Middle frontal gyrus (tissue), 1 donor: ENCODE data around the gene BCL2L13.
"Not testable (repeated sequence)": the region's sequence is repeated elsewhere in the genome, so short reads cannot be mapped to it uniquely, and the experiment has no call there.

Experiments used
- DNase-seq: peaks from one replicate; pipeline ENCODE4 v3.0.0-alpha.2; 2015; ENCODE audit warnings: low spot score; ENCODE audit errors: extremely low spot score

Gene BCL2L13

DNA sequence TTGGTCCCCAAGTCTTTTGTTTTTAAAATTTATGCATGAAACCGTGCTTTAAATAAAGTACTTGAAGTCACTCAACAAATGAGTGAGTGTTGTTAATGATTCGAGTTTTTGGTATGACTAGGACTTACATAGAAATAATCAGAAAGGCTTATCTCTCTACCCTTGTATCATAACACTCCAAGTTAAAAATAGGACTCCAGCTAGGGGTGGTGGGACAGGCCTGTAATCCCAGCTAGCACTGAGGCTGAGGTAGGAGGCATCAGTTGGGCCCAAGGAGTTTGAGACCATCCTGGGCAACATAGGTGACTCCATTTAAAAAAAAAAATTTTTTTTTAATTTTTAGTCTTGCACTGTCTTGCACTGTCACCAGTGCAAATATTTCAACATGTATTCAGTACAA, 55.6 kb downstream of the BCL2L13 start:
- no peak for DNase-seq

DNA sequence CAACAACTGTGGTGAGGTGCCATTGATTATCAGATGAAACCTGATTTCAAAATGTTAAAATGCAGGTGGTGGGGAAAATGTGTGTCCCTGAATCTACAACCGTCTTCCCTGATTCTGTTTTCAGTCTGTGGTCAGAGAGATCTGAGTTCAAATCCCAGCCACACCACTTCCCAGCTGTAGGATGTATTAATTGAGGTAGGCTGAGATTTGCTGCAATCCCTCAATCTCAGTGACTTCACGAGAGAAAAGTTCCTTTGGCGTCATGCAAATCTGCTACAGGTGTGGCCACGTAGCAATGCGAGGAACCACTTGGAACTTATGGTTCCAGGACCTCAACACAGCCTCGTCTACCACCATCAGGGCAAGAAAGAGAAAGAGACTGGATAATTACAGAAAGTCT, 56.2 kb downstream of the BCL2L13 start:
- no peak for DNase-seq

DNA sequence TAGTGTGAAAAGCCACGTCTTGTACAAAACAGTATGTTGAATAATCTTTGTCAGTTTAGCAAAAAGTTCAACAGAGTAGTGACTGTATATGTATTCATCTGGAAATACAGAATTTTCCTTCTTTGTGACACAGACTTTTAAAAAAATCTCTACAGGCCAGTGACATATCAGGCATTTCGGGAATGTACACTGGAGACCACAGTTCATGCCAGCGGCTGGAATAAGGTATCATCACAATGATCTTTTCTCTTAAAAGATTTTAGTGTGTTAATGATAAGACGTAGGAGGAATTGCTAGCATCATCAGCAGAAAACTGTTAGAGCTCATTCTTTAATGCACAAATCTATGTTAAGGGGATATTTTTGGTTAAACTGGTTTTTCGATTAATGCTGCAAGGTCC, 57.4 kb downstream of the BCL2L13 start:
- no peak for DNase-seq

DNA sequence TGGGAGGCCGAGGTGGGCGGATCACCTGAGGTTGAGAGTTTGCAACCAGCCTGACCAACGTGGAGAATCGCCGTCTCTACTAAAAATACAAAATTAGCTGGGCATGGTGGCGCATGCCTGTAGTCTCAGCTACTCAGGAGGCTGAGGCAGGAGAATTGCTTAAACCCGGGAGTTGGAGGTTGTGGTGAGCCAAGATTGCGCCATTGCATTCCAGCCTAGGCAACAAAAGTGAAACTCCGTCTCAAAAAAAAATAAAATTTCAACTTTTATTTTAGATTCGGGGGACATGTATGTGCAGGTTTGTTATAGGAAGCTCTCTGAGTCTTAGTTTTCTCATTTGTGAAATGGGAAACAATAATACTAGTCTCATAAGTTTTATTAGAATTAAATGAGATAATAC, 58.6 kb downstream of the BCL2L13 start:
- not testable (repeated sequence) for DNase-seq

DNA sequence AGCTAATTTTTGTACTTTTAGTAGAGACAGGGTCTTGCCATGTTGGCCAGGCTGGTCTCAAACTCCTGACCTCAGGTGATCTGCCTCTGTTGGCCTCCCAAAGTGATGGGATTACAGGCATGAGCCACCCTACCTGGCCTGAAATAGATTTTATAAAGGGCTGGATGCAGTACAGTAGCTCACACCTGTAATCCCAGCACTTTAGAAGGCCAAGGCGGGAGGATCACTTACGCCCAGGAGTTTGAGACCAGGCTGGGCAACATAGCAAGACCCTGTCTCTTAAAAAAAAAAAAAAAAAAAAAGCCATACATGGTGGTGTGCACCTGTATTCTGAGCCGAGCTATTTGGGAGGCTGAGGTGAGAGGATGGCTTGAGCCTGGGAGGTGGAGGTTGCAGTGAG, 59.7 kb downstream of the BCL2L13 start:
- DNase-seq: not testable (repeated sequence)

DNA sequence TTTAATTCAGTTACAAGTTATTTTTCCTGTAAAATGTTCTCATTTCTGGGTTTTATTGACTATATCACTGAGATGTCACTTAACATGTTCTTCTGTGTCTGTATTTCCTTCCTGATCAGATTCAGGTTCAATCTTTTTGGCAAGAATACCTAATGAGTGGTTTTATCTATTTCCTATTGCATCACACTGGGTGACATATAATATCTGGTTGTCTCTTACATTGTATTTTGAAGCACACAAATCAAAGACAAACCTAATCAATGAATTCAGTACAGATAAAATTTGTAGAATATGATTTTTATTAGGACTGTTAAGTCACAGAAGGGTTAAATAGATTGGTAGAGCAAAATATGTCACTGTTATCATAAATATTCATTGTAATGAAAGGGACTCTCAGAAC, 60.4 kb downstream of the BCL2L13 start:
- no peak for DNase-seq

DNA sequence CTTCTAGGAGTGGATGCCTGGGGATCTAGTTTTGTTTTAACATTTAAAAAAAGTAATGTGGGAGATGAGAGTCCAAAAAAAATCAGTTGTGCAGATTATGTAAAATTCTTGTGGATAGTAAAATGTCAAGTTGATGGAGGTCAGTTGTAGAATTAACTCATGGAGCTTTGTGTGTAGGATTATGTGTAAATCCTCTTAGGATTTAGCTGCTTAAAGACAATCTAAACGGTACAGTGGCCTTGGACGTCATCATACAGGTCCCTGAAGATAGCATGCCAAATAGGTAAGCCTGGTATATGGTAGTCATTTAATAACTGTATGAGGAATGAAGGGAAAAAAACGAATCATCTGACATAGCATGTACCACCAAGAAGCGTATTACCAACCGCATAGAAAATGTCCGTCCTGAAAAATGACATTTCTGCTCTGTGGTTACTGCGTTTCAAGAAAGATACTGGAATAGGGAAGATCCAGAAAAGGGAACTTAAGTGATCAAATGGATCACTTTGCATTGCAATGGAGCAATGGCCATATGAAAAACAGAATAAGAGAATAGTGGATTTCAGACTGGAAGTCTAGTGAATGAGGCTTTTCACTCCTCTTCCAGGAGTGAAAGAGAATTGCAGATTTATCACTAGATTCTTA, 61.3 kb downstream of the BCL2L13 start:
- no peak for DNase-seq

DNA sequence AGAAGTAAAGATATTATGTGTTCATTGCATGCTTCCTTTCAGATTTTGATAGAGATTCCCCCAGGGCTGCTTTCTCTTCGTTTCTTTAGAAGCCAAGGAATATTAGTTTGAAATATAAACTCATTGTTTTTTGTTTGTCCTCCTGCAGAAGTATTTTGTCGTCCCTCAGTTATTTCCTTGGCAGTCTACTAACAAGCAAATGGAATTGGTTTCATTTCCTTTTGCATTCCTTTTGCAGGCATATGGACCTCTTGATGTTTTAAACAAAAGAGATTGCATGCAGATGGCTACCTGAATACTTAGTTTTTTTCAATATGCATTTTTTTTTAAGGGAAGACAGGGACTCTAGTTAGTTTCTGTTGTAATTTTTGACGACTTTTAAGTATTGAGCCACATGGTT, 62.2 kb downstream of the BCL2L13 start:
- no peak for DNase-seq

DNA sequence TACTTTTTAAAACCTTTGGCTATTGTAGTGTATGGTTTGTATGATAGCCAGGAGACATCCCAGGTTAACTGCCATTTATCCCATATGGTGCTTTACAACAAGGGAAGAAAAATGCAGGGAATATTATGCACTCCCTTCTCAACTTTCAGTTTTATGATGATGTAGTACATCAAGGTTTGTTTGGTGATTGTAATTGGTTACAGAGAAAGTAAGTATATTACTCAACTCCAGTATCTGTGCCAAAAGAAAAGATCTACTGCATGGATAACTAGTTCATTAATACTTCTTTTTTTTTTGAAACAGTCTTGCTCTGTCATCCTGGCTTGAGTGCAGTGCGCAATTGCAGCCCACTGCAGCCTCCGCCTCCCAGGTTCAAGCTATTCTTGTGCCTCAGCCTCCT, 65.3 kb downstream of the BCL2L13 start:
- DNase-seq: no peak

DNA sequence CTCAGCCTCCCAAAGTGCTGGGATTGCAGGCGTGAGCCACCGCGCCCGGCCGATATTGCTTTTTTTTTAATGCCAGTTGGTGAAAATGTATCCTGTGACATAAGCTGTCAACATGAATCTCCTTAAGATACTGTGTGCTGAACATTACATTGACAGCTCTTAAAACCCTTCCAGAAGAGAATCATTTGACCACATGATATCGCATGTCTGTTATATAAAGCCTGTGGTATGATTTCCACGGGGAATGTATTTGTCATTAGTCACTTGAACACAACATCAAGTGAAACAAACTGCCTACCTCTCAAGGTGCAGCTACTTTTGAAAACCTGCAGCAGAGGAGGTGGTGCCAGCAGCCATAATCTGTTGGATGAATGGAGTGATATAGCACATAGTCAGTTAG, 67.0 kb downstream of the BCL2L13 start:
- DNase-seq: no peak

DNA sequence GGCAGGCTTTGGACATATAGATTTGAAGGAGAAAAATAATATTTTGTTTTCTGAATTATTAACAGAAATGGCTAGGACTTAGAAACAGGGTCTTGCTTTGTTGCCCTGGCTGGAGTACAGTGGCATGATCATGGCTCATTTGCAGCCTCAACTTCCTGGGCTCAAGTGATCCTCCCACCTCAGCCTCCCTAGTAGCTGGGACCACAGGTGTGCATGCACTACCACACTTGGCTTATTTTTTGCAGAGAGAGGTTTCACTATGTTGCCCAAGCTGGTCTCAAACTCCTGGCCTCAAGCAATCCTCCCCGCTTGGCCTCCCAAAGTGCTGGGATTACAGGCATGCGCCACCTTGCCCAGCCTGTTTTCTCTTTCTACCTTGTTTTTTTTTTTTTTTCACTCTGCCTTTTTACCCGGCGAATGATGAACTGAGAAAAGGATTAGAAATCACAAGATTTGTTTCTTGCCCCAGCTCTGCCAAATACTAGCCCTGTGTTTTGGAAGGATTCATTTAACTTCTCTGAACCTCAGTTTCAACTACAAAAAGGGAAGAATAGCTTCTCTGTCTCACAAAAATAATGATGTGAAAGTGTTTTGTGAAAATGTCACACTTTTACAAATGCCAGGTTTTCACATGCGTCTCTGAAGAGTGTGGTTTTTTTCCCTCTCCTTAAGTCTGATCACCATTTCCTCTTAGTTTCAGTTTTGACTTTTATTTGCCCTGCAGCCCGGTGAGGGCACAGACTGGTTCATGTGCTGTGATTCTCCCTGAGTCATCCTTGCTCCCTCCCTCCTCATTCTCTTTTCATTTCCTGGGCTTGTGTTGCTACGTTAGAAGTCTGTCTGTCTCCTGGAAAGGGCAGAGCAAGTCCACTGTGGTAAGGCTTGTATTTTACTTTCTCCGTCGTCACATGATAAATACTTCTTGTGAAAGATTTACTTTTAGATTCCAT, 67.7 kb downstream of the BCL2L13 start:
- DNase-seq: no peak

DNA sequence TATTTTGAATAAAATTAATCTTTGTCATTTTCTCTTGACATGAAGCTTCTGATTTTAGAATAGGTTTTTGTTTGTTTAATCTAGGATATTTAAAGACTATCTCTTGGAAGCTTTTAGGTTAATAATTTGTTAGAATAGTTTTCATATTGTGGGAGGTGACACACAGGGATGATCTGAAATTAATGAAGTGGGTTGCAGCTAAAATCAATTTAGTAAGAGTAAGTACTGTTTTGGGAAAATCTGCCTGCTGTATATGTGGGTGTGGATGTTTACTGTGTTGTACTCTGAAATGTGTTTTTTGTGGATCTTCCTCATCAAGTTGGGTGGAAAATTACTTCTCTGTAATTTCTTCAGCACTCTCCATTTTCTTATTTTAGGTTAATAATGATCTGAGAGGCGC, 68.4 kb downstream of the BCL2L13 start:
- no peak for DNase-seq

DNA sequence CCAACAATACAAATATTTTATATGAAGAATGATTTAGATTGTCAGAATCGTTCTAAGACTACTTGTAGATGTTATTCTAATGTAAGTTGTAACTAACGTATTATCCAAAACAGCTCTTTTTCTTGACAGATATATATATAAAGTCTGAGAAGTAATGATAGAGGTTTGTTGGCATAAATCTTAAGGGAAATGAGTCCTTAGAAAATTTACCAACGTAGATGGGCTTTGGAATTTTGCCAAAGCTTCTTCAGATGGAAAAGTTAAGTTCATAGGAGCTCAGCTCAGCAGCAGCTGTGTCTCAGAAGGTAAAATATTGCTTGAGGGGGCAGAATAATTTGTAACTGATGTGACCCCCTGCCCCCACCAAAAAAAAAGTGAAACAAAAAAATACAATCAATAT, 69.0 kb downstream of the BCL2L13 start:
- no peak for DNase-seq

DNA sequence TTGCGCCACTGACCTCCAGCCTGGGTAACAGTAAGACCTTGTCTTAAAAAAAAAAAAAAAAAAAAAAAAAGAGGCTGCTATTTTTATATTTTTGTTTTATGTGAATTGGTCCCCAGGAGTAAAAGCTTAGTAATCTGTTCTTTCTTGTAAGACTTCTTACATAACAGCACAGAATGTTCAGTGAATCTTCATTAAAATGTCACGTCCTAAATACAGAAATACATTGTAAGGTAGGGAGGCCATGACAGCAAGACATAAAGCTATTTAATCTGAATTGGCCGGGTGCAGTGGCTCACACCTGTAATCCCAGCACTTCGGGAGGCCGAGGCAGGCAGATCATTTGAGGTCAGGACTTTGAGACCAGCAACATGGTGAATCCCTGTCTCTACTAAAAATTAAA, 71.5 kb downstream of the BCL2L13 start:
- no peak for DNase-seq

DNA sequence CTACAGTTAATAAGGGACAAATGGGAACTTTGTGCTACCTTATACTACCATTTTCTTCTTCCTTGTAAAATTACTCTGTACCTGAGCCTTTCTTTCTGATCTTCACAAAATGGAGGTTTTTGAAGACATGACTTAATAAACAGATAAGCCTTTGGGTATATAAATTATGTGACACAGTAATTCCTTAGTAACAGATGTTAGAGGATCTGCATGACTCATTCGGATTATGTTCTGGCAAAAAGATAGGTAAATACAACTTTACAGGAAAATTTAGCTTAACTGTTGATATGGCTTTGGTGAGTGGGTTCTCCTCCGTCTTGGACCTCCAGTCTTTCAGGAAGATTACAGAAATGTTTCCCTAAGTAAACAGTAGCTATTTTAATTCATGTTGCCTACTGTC, 73.9 kb downstream of the BCL2L13 start:
- no peak for DNase-seq

DNA sequence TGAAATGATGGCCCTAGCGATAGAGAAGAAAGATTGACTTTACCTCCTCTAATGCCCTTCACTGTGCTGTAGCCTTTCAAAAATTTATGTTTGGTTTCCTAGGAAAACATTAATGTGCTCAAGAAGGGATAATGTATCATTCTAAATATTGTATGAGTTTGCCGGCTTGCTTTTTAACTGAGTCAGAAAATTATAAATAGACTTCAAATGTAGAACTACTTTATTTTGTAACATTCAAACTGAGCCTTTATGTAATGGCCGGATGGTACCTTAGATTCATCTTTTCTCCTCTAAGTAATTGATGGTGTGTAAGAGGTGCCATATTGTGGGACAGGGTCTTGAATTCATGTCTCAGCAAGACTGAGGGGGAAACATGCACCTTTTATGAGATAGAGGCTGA, 78.0 kb downstream of the BCL2L13 start:
- DNase-seq: no peak

DNA sequence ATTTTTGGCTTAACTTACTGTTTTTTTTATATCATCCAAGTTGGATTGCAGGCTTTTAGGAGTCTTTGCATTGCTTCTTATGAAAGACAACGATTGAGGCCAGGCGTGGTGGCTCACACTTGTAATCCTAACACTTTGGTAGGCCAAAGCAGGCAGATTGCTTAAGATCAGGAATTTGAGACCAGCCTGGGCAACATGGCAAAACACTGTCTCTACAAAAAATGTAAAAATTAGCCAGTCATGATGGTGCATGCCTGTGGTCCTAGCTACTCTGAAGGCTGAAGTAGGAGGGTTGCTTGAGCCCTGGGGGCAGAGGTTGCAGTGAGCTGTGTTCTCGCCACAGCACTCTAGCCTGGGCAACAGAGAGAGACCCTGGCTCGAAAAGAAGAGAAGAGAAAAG, 79.2 kb downstream of the BCL2L13 start:
- no peak for DNase-seq

DNA sequence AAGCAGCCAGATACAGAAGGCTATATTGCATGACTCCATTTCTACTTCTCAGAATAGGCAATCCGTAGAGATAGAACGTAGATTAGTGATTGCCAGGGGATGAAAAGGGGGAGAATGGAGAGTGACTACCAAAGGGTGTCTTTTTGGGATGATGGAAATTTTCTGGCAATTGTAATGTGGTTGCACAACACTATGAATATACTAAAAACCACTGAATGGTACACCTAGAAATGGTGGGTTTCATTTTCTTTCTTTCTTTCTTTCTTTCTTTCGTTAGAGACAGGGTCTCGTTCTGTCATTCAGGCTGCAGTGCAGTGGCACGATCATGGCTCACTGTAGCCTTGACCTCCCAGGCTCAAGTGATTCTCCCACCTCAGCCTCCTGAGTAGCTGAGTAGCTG, 81.4 kb downstream of the BCL2L13 start:
- DNase-seq: no peak

DNA sequence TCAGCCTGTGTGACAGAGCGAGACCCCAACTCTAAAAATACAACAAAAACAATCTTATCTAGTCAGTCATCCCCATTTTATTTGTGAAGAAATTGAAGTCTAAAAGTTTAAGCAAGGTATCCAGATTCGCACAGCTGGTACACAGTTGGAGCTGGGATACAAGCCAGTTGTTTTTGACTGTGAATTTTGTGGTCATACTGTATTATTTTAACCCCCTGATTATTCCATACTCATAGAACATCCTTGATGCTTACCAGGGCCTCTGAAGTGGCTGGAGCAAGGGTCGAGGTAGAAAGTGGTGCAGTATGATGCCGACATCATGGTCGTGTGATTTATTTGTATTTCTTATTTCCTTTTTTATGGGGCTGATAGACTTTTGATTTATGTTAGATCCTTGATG, 85.7 kb downstream of the BCL2L13 start:
- DNase-seq: no peak

DNA sequence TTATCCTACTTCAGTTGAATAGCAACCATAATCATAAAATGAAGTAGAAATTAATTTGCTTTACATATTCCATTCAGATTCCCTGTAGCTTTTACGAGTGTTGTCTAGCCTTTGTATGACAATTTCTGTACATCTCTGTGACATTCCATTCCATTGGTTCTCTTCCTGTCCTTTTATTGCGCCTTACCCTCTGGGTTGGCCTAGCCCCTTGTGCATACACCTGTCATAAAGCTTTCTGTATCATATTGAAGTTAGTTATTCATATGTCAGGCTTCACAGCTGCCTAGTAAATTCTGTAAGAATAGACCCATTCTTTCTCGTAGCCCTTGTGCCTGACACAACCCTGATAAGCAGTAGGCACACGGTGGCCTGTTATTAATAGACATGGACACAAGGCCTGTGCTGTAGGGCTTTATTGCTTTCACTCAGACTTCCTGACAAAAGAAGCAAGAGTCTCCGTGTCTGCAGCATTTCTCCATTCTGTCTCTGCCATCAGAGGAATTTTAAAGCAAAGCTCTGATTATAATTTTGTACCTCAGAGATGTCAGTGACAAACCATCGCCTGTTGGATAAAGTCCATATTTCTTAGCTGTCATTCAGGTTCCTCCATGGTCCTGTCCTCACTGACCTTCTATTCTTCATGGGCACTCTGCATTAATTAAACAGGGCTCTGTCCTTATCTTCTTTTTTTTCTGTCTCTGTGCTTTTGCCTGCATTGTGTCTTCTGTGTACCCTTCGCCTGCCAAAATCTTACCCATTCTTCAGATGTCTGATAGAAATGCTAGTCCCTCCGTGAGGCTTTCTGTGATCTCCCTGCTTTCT, 86.3 kb downstream of the BCL2L13 start:
- DNase-seq: no peak

DNA sequence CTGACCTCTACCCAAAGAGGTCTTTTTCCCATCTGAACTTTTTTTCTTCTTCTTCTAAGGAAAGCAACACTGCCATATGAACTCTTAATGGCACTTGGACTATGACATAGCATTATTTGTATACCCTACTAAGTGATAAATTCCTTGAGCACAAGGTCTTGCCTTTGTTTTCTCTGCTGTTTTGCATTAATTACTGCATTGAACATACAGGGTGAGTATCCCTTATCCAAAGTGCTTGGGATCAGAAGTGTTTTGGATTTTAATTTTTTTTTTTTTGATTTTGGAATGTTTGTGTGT, 86.9 kb downstream of the BCL2L13 start:
- DNase-seq: no peak
